Measurements from ENCODE around the gene STK32C. TPM values are rescaled to one million over a fixed set of nuclear protein-coding genes. Genes with fewer than 3 reads are reported as not detected.
A peak's percentile ranks its signal among the peaks of the same experiment; 100 is the strongest.

Gene STK32C
- total RNA-seq (10 to 100 TPM in 6 of 7 donors, 1 to 10 TPM in 1; 9.6 to 27.8 (median 15.4) TPM), polyA plus RNA-seq (10 to 100 TPM; 13.2 to 23.8 (median 16.0) TPM)
- long read RNA-seq, donor 1, partial matches to known transcripts, result 0 of 6 reads
- long read RNA-seq, donor 1, other reads (novel, unspliced or antisense), result 0 of 6 reads
- long read RNA-seq, donor 2, partial matches to known transcripts, result 0 of 1 reads
- long read RNA-seq, donor 2, other reads (novel, unspliced or antisense), result 0 of 1 reads

- H3K4me3 ChIP-seq, result peak within 1 kb of the TSS; percentile 92 to 99 (median 94)
- intact Hi-C loops (cut with DNase I; ENCODE audit: low total_unique reads), result no loop called here
- peaks cover 6 to 26% (median 20%) of the 10 kb centered on the region in 6 donors for H3K4me1 ChIP-seq
- H3K27ac ChIP-seq, result peak within 1 kb of the TSS; percentile 14 to 87 (median 80)
- H3K9me3 ChIP-seq, result no peaks in the 10 kb centered on the region
- 0 to 2% (median 1%) methylated on average over 6 to 84 of the region's 84 CpGs; no CpG with 5 or more reads in 1 of the 5 donors for WGBS, 5 donors
- H3K27me3 ChIP-seq (replicated peaks in 1 of 7), result peaks cover 0 to 44% (median 0%) of the 10 kb centered on the region in 7 donors
- TF ChIP-seq CTCF (IDR thresholded peaks at IDR 0.05 in 8 of 11, conservative IDR thresholded peaks at IDR 0.05 in 3 of 11) (peak in 2 of 11 experiments; percentile 9 to 24), POLR2A (IDR thresholded peaks at IDR 0.05) (peak in 1 of 3 donors; percentile 14), POLR2AphosphoS5 (IDR thresholded peaks at IDR 0.05) (peak; percentile 70 to 79 (median 77))
- peak; percentile 97 for DNase-seq
- no peaks in the 10 kb centered on the region for H3K36me3 ChIP-seq
Measured at GRCh38 chr10:132307823-132308586, at the start of gene STK32C. Gene STK32C (minus strand): TSS chr10:132307950. CDS start chr10:132307833, 117 bp downstream.

- 68 to 86% (median 78%) methylated on average over 6 to 12 of the region's 12 CpGs for WGBS, 5 donors
- Histone ChIP-seq H3K9me3 (no peaks in the 10 kb centered on the region), H3K27me3 (replicated peaks in 1 of 7) (no peaks in the 10 kb centered on the region), H3K27ac (no peak overlapping the region), H3K4me1 (peaks cover 0 to 35% (median 8%) of the 10 kb centered on the region in 6 donors), H3K4me3 (no peak overlapping the region), H3K36me3 (peaks cover 0 to 50% (median 2%) of the 10 kb centered on the region in 6 donors)
- peak; percentile 63 for DNase-seq
- intact Hi-C loops (cut with DNase I; ENCODE audit: low total_unique reads), result no loop called here
- TF ChIP-seq POLR2AphosphoS5 (IDR thresholded peaks at IDR 0.05), result no peak
- no peak for TF ChIP-seq CTCF (IDR thresholded peaks at IDR 0.05 in 8 of 11, conservative IDR thresholded peaks at IDR 0.05 in 3 of 11)
- no peak for TF ChIP-seq POLR2A (IDR thresholded peaks at IDR 0.05)
Measured at GRCh38 chr10:132356621-132357195, 49.0 kb upstream of the STK32C start.

- DNase-seq, result peak; percentile 75
- Histone ChIP-seq H3K36me3 (peaks cover 0 to 53% (median 2%) of the 10 kb centered on the region in 6 donors), H3K4me1 (peaks cover 0 to 32% (median 7%) of the 10 kb centered on the region in 6 donors), H3K27me3 (replicated peaks in 1 of 7) (no peaks in the 10 kb centered on the region), H3K27ac (no peak overlapping the region), H3K9me3 (no peaks in the 10 kb centered on the region), H3K4me3 (no peak overlapping the region)
- 61 to 82% (median 79%) methylated on average over 13 of the region's 13 CpGs for WGBS, 5 donors
- intact Hi-C loops (cut with DNase I; ENCODE audit: low total_unique reads), result no loop called here
- TF ChIP-seq POLR2AphosphoS5 (IDR thresholded peaks at IDR 0.05), result no peak
- no peak for TF ChIP-seq CTCF (IDR thresholded peaks at IDR 0.05 in 8 of 11, conservative IDR thresholded peaks at IDR 0.05 in 3 of 11)
- TF ChIP-seq POLR2A (IDR thresholded peaks at IDR 0.05), result no peak
Measured at GRCh38 chr10:132355754-132356153, 48.0 kb upstream of the STK32C start.

All from spleen (tissue), 13 donors.